Mesenchymal stem cell (in vitro differentiated cells and primary cell): ENCODE data around the gene CHD9.
"Not testable (repeated sequence)": the region's sequence is repeated elsewhere in the genome, so short reads cannot be mapped to it uniquely, and the experiment has no call there.

ENCODE experiments used
- DNase-seq: peaks from one replicate; pipeline ENCODE4 v3.0.0-alpha.2; 2013
- H2AFZ ChIP-seq: one replicate; pipeline ENCODE4 v1.6.1; 2013; ENCODE audit warnings: low read depth, mild to moderate bottlenecking, control low read depth, inconsistent platforms, low read length, moderate library complexity
- H2AK5ac ChIP-seq: 2 replicates; pipeline ENCODE4 v1.6.1; 2013; ENCODE audit warnings: low read length, moderate library complexity, mild to moderate bottlenecking, inconsistent platforms; ENCODE audit not compliant: severe bottlenecking
- H2BK120ac ChIP-seq: one replicate; pipeline ENCODE4 v1.6.1; 2013; ENCODE audit warnings: low read depth, mild to moderate bottlenecking, inconsistent platforms, low read length, moderate library complexity
- H2BK12ac ChIP-seq, 2 experiments: one replicate each; pipeline ENCODE4 v1.6.1; 2013; ENCODE audit warnings: inconsistent platforms in 2 of 2, low read length in 2 of 2, mild to moderate bottlenecking in 2 of 2, moderate library complexity in 2 of 2, control low read depth in 1 of 2
- H2BK15ac ChIP-seq: one replicate; pipeline ENCODE4 v1.6.1; 2013; ENCODE audit warnings: mild to moderate bottlenecking, low read depth, inconsistent platforms; ENCODE audit not compliant: poor library complexity, severe bottlenecking
- H2BK5ac ChIP-seq: 2 replicates; pipeline ENCODE4 v1.6.1; 2013; ENCODE audit warnings: low read depth, mild to moderate bottlenecking, low read length, control low read depth, inconsistent platforms; ENCODE audit not compliant: poor library complexity, severe bottlenecking
- H3K14ac ChIP-seq, 2 experiments: one replicate each; pipeline ENCODE4 v1.6.1; 2013; ENCODE audit warnings: inconsistent platforms in 2 of 2, low read length in 2 of 2, control low read depth in 1 of 2, mild to moderate bottlenecking in 1 of 2, moderate library complexity in 1 of 2
- H3K18ac ChIP-seq, 2 experiments: one replicate each; pipeline ENCODE4 v1.6.1; 2013; ENCODE audit warnings: inconsistent platforms in 2 of 2, low read length in 2 of 2, control low read depth in 1 of 2, low read depth in 1 of 2, mild to moderate bottlenecking in 1 of 2
- H3K23ac ChIP-seq, 2 experiments: one replicate each; pipeline ENCODE4 v1.6.1; 2013; ENCODE audit warnings: inconsistent platforms in 2 of 2, low read length in 2 of 2, mild to moderate bottlenecking in 2 of 2, moderate library complexity in 2 of 2, control low read depth in 1 of 2
- H3K27ac ChIP-seq: 2 replicates; pipeline ENCODE4 v1.5.1; 2013; ENCODE audit warnings: mild to moderate bottlenecking, moderate library complexity, low read length, control low read depth, inconsistent platforms; ENCODE audit not compliant: poor library complexity, severe bottlenecking
- H3K27me3 ChIP-seq, 2 experiments: 2 replicates each; pipeline versions ENCODE4 v1.6.1 to v1.7.0; 2013; ENCODE audit warnings: low read length in 2 of 2, mild to moderate bottlenecking in 2 of 2, moderate library complexity in 2 of 2, control low read depth in 1 of 2, inconsistent platforms in 1 of 2; ENCODE audit not compliant: control insufficient read depth in 1 of 2, insufficient read depth in 1 of 2
- H3K36me3 ChIP-seq, 2 experiments: 2 replicates each; pipeline versions ENCODE4 v1.6.1 to v1.7.0; 2013; ENCODE audit warnings: low read length in 2 of 2, control low read depth in 1 of 2, inconsistent platforms in 1 of 2, low read depth in 1 of 2, mild to moderate bottlenecking in 1 of 2; ENCODE audit not compliant: insufficient read depth in 2 of 2, control insufficient read depth in 1 of 2
- H3K4ac ChIP-seq, 2 experiments: one replicate each; pipeline ENCODE4 v1.6.1; 2013; ENCODE audit warnings: inconsistent platforms in 2 of 2, low read length in 2 of 2, mild to moderate bottlenecking in 2 of 2, moderate library complexity in 2 of 2, control low read depth in 1 of 2, low read depth in 1 of 2
- H3K4me1 ChIP-seq: 2 replicates; pipeline ENCODE4 v1.6.1; 2013; ENCODE audit warnings: low read depth, low read length, control low read depth; ENCODE audit not compliant: control insufficient read depth, insufficient read depth
- H3K4me2 ChIP-seq: 2 replicates; pipeline ENCODE4 v1.6.1; 2013; ENCODE audit warnings: low read length, mild to moderate bottlenecking, inconsistent platforms; ENCODE audit not compliant: poor library complexity, severe bottlenecking
- H3K4me3 ChIP-seq, 2 experiments: 2 replicates each; pipeline versions ENCODE4 v1.5.1 to v1.7.0; 2013; ENCODE audit warnings: low read length in 2 of 2, mild to moderate bottlenecking in 2 of 2, control low read depth in 1 of 2, low read depth in 1 of 2; ENCODE audit not compliant: insufficient read depth in 1 of 2
- H3K79me1 ChIP-seq: replicated peaks from 2 replicates; pipeline ENCODE4 v1.6.1; 2013; ENCODE audit warnings: mild to moderate bottlenecking, control low read depth, low read length, inconsistent platforms; ENCODE audit not compliant: poor library complexity, severe bottlenecking
- H3K9ac ChIP-seq: 2 replicates; pipeline ENCODE4 v1.7.0; 2013; ENCODE audit warnings: mild to moderate bottlenecking, low read length, moderate library complexity
- H3K9me3 ChIP-seq: 2 replicates; pipeline ENCODE4 v1.7.0; 2013; ENCODE audit warnings: mild to moderate bottlenecking, low read length; ENCODE audit not compliant: control insufficient read depth
- H4K8ac ChIP-seq: one replicate; pipeline ENCODE4 v1.6.1; 2013; ENCODE audit warnings: inconsistent platforms, mild to moderate bottlenecking, low read length, moderate library complexity
- H4K91ac ChIP-seq: one replicate; pipeline ENCODE4 v1.6.1; 2013; ENCODE audit warnings: mild to moderate bottlenecking, low read length, inconsistent platforms
- WGBS: methylation state at CpG from one replicate; pipeline ENCODE4 v1.1.7; 2013; ENCODE audit warnings: mixed read lengths; 5-methylcytosine and 5-hydroxymethylcytosine counted together

CHD9 gene

GRCh38 chr16:53051255-53051654 is 3.5 kb upstream of the CHD9 start:
- not testable (repeated sequence) for H3K14ac ChIP-seq, H3K4me2 ChIP-seq, H3K27ac ChIP-seq, H3K23ac ChIP-seq, H2BK120ac ChIP-seq, H3K4ac ChIP-seq, H4K91ac ChIP-seq, H2BK15ac ChIP-seq, H4K8ac ChIP-seq, H2AK5ac ChIP-seq, H3K4me3 ChIP-seq, DNase-seq, H2AFZ ChIP-seq, H3K27me3 ChIP-seq, H2BK12ac ChIP-seq, H3K18ac ChIP-seq, H3K9ac ChIP-seq, H3K4me1 ChIP-seq, H2BK5ac ChIP-seq, H3K9me3 ChIP-seq
- Histone ChIP-seq H3K36me3 (peaks cover 3 to 11% of the 10 kb centered on the region in 2 experiments), H3K79me1 (peaks cover 20% of the 10 kb centered on the region)
- WGBS, result no CpG with 5 or more reads among the region's 4 CpGs

DNA sequence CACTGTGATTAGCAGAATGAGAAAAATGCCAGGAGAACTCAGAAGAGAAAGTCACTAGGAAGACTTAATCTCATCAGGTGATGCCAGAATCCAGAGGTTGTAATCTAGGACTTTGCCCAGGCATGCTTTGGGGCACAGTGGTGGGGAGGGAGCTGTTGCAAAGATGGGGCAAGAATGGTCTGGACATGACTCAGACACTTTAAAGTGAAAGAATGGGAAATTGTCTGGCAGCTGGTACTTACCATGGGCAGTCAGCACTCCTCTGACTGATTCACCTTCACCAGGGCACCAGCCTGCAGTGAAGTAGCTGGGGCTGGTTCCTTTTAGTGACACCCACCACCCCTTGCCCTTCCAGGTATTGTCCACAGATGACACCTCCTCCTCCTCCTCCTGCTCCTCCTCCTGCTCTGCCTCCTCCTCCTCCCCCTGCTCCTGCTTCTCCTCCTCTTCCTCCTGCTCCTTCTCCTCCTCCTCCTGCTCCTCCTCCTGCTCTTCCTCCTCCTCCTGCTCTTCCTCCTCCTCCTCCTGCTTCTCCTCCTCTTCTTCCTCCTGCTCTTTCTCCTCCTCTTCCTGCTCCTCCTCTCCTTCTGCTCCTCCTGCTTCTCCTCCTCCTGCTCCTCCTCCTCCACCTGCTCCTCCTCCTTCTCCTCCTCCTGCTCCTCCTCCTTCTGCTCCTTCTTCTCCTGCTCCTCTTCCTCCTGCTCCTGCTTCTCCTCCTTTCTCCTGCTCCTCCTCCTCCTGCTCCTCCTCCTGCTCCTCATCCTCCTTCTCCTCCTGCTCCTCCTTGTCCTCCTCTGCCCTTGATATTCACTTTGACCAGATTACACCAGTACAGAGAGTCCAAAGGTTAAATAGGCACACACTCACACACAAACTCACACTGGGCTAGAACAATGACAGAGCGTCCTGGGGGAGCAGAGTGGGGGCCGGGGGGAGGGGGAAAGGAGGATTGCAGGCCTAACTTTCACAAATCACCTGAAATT is 2.0 kb upstream of the CHD9 start, which contains the start of gene CHD9NB:
TSS of gene CHD9NB (minus strand) at position 379 of the 983 bp plus-strand sequence. CDS start 8,739 bp downstream, outside the sequence.
- Histone ChIP-seq H3K4me2 (peak within 1 kb of the TSS; percentile 40), H3K9me3 (no peaks in the 10 kb centered on the region), H3K27ac (peak within 1 kb of the TSS; percentile 79), H3K4me1 (peaks cover 11% of the 10 kb centered on the region), H3K23ac (no peak within 1 kb of the TSS), H3K36me3 (peaks cover 0 to 3% of the 10 kb centered on the region in 2 experiments), H4K91ac (peak within 1 kb of the TSS; percentile 34), H2BK12ac (peak within 1 kb of the TSS in 1 of 2 experiments; percentile 17), H2BK15ac (peak within 1 kb of the TSS; percentile 68), H4K8ac (peak within 1 kb of the TSS; percentile 80), H3K14ac (peak within 1 kb of the TSS in 1 of 2 experiments; percentile 12), H2AFZ (peak within 1 kb of the TSS; percentile 3), H2AK5ac (peak within 1 kb of the TSS; percentile 54), H2BK5ac (peak within 1 kb of the TSS; percentile 74), H3K79me1 (peaks cover 12% of the 10 kb centered on the region), H3K4me3 (peak within 1 kb of the TSS; percentile 9 to 70), H3K9ac (peak within 1 kb of the TSS; percentile 89), H3K4ac (peak within 1 kb of the TSS in 1 of 2 experiments; percentile 15), H3K18ac (peak within 1 kb of the TSS; percentile 22 to 24), H2BK120ac (peak within 1 kb of the TSS; percentile 21), H3K27me3 (no peaks in the 10 kb centered on the region)
- DNase-seq, result peak; percentile 89
- 43% methylated on average over 2 of the region's 2 CpGs for WGBS

GRCh38 chr16:53053967-53054669 is 673 bp upstream of the CHD9 start:
- Histone ChIP-seq H3K27me3 (no peaks in the 10 kb centered on the region), H2BK120ac (peak overlapping the region; percentile 64), H2BK15ac (no peak overlapping the region), H2AK5ac (peak overlapping the region; percentile 1), H2AFZ (peak overlapping the region; percentile 1), H2BK12ac (peak overlapping the region; percentile 40 to 75), H3K27ac (peak overlapping the region; percentile 78), H3K79me1 (peaks cover 12% of the 10 kb centered on the region), H3K4me2 (peak overlapping the region; percentile 62), H3K14ac (peak overlapping the region in 1 of 2 experiments; percentile 19), H3K9ac (peak overlapping the region; percentile 77), H3K4me1 (peaks cover 14% of the 10 kb centered on the region), H4K91ac (peak overlapping the region; percentile 40), H3K36me3 (peaks cover 0 to 2% of the 10 kb centered on the region in 2 experiments), H4K8ac (peak overlapping the region; percentile 83), H3K9me3 (no peaks in the 10 kb centered on the region), H3K4ac (peak overlapping the region; percentile 27 to 49), H3K18ac (peak overlapping the region; percentile 80), H3K4me3 (peak overlapping the region in 1 of 2 experiments; percentile 83), H2BK5ac (no peak overlapping the region), H3K23ac (no peak overlapping the region)
- no peak for DNase-seq
- whole genome bisulfite sequencing, result 74% methylated on average over 10 of the region's 13 CpGs
